HepG2 (cell line): ENCODE data around the gene DDX54. TPM values are rescaled to one million over a fixed set of nuclear protein-coding genes. Genes with fewer than 3 reads are reported as not detected.

Source experiments
- ARNTL ChIP-seq: sonication (generic); formaldehyde crosslinking; IDR thresholded peaks from 2 replicates; pipeline ENCODE4 v1.4.0; 2020; ENCODE audit warnings: mild to moderate bottlenecking, missing genetic modification reagents
- CENPT ChIP-seq: sonication (generic); formaldehyde crosslinking; IDR thresholded peaks from 2 replicates; pipeline ENCODE4 v1.8.0; 2022; ENCODE audit warnings: low read depth, mild to moderate bottlenecking, moderate library complexity, missing genetic modification reagents
- GABPA ChIP-seq, 2 experiments: IDR thresholded peaks; 2 replicates each; pipeline ENCODE4 v1.6.1; 2011 to 2016; ENCODE audit warnings: low read depth in 2 of 2, low read length in 1 of 2, missing biosample characterization in 1 of 2, missing genetic modification characterization in 1 of 2
- GPBP1L1 ChIP-seq: sonication (generic); formaldehyde crosslinking; IDR thresholded peaks from 2 replicates; pipeline ENCODE4 v1.5.0; 2020; ENCODE audit warnings: mild to moderate bottlenecking, missing genetic modification reagents
- GTF2F1 ChIP-seq: fragments of 150-350 bp; IDR thresholded peaks from 2 replicates; pipeline ENCODE4 v1.6.1; 2014; ENCODE audit warnings: low read length
- HNRNPH1 ChIP-seq: fragments of 200-400 bp; formaldehyde crosslinking; optimal IDR thresholded peaks from 2 replicates; pipeline ENCODE3; 2017; ENCODE audit warnings: mild to moderate bottlenecking, low read depth, low read length
- KDM5A ChIP-seq: fragments of 200-600 bp; sonication (generic); IDR thresholded peaks from 2 replicates; pipeline ENCODE4 v1.7.0; 2018; ENCODE audit warnings: antibody characterized with exemption, mild to moderate bottlenecking, low read length, borderline replicate concordance
- KLF16 ChIP-seq, 2 experiments: sonication (generic) in 1 of 2; formaldehyde crosslinking in 1 of 2; IDR thresholded peaks; 2 replicates each; pipeline versions ENCODE4 v1.6.1 to v1.8.0; 2016 to 2023; ENCODE audit warnings: missing genetic modification reagents in 2 of 2, missing compliant biosample characterization in 1 of 2
- PREB ChIP-seq: sonication (generic); formaldehyde crosslinking; IDR thresholded peaks from 2 replicates; pipeline ENCODE4 v1.4.0; 2020; ENCODE audit warnings: missing genetic modification reagents
- RCOR2 ChIP-seq: IDR thresholded peaks from 2 replicates; pipeline ENCODE4 v1.6.1; 2016; ENCODE audit warnings: missing biosample characterization, missing genetic modification reagents
- ZNF20 ChIP-seq: sonication (generic); formaldehyde crosslinking; IDR thresholded peaks from 2 replicates; pipeline ENCODE4 v1.4.0; 2020; ENCODE audit warnings: mild to moderate bottlenecking, moderate library complexity, missing genetic modification reagents
- ZNF282 ChIP-seq: fragments of 450-650 bp; IDR thresholded peaks from 2 replicates; pipeline ENCODE4 v1.6.1; 2018; ENCODE audit not compliant: partially characterized antibody
- ZNF350 ChIP-seq: sonication (generic); formaldehyde crosslinking; IDR thresholded peaks from 2 replicates; pipeline ENCODE4 v1.4.0; 2020; ENCODE audit warnings: mild to moderate bottlenecking, low read depth, missing genetic modification reagents, borderline replicate concordance
- ZNF383 ChIP-seq: sonication (generic); formaldehyde crosslinking; IDR thresholded peaks from 2 replicates; pipeline ENCODE4 v1.4.0; 2020; ENCODE audit warnings: missing genetic modification reagents, mild to moderate bottlenecking, borderline replicate concordance
- ZNF468 ChIP-seq: sonication (generic); formaldehyde crosslinking; IDR thresholded peaks from 2 replicates; pipeline ENCODE4 v1.8.0; 2022; ENCODE audit warnings: mild to moderate bottlenecking, moderate library complexity, missing genetic modification reagents
- ZNF589 ChIP-seq: sonication (generic); formaldehyde crosslinking; conservative IDR thresholded peaks from 2 replicates; pipeline ENCODE4 v1.8.0; 2022; ENCODE audit warnings: mild to moderate bottlenecking, moderate library complexity, missing genetic modification reagents
- ZNF614 ChIP-seq: IDR thresholded peaks from 2 replicates; pipeline ENCODE4 v1.6.1; 2018; ENCODE audit warnings: missing biosample characterization, missing genetic modification reagents, inconsistent platforms, borderline replicate concordance
- ZNF687 ChIP-seq: sonication (generic); formaldehyde crosslinking; IDR thresholded peaks from 2 replicates; pipeline ENCODE4 v1.5.1; 2020; ENCODE audit warnings: mild to moderate bottlenecking, missing genetic modification reagents, moderate library complexity
- ZNF790 ChIP-seq: sonication (generic); formaldehyde crosslinking; IDR thresholded peaks from 2 replicates; pipeline ENCODE4 v1.8.0; 2022; ENCODE audit warnings: missing genetic modification reagents, mild to moderate bottlenecking, borderline replicate concordance
- polyA plus RNA-seq, 8 experiments: library from polyadenylated mRNA; depleted of rRNA in 3 of 8; stranded (reverse) in 7 of 8; unstranded in 1 of 8; fragments of >200 nt; fragmentation: Illumina TruSeq in 4 of 8; extraction: Trizol in 4 of 8; gene quantifications; 2 replicates each; pipeline versions ENCODE4 v1.2.1 to v1.2.3, GENCODE V29; 2011 to 2016; ENCODE audit warnings: low read depth in 4 of 8, missing spikeins in 1 of 8, mixed read lengths in 1 of 8; ENCODE audit not compliant: insufficient read depth in 1 of 8
- total RNA-seq, 5 experiments: library from RNA; depleted of rRNA; stranded (reverse); fragments of >200 nt; fragmentation: Illumina TruSeq; extraction: Trizol; gene quantifications; 2 replicates each; pipeline ENCODE4 v1.2.3, GENCODE V29; 2016; ENCODE audit warnings: low read depth in 1 of 5
- TF ChIP-seq, protein P1 (sequence below): sonication (generic); formaldehyde crosslinking; IDR thresholded peaks from 2 replicates; pipeline ENCODE4 v1.5.0; 2020; ENCODE audit warnings: missing genetic modification reagents, mild to moderate bottlenecking, borderline replicate concordance
- TF ChIP-seq, protein P2 (sequence below): sonication (generic); formaldehyde crosslinking; IDR thresholded peaks from 2 replicates; pipeline ENCODE4 v1.5.0; 2020; ENCODE audit warnings: mild to moderate bottlenecking, low read depth, missing genetic modification reagents, borderline replicate concordance

DDX54 gene
- total and polyA plus RNA-seq, 2 of the 13 experiments (the other 11 are each of a cell fraction or from before 2014, with no cell fraction given), result 59.7 to 61.1 TPM

DNA sequence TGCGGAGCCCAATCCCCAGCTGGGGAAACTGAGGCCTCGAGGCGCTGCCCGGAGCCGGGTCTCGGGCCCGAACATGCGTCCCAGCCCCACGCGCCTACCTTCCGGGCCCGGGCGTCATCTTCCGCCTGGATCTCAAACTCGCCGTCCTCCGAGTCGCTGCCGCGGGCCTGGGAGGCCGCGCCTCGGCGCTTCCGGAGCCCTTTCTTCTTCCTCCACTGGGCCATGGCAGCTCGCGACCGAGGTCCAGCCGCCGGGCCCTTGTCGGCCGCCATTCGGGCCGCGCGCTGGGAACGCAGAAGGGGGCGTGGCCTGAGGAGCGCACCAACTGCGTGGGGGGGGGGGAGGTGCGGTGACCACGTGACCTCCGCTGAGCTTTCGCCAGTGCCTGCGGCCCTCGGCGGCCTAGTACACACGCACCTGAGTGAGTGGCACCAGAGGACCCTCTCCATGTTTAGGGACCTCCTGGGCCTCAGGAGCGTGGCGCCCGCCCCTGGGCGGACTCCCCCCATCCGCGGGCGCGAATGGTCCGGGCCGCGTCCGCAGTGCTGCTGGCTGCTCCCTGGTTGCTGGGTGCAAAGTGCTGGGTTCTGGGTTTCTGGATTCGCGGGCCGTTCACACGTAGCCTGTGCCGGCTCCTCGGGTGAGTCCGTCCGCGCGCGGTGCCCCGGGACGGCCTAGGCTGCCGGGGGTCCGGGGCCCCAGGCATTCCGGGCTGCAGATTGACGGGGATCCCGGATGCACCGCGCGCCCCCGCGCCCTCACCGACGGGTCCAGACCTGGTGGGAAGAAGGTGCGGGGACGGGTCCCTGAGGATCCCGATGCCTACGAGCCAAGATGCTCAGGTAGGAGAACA lies at the start of gene DDX54, which contains the start of gene RITA1 (continued):
- TF ChIP-seq KLF16 (CRISPR knock-in tag; IDR thresholded peaks at IDR 0.05), result peak; percentile 21 to 77; a peak in 2 of 4 replicates
- no peak; the same call in 1 of the 2 replicates for TF ChIP-seq RCOR2
- no peak for TF ChIP-seq ZNF614 (CRISPR knock-in tag)
- TF ChIP-seq GPBP1L1, result no peak
- 0 out of 2 replicates have a peak, but pooled peaks have one; percentile 45 for TF ChIP-seq ZNF20 (CRISPR knock-in tag)
- TF ChIP-seq ZNF687 (CRISPR knock-in tag), result peak; percentile 94
- TF ChIP-seq KDM5A, result peak; percentile 68
- TF ChIP-seq ZNF468 (CRISPR knock-in tag), result no peak
- TF ChIP-seq CENPT (CRISPR knock-in tag), result no peak
- no peak for TF ChIP-seq PREB (CRISPR knock-in tag)
- no peak for TF ChIP-seq ZNF282
- TF ChIP-seq ZNF383 (CRISPR knock-in tag), result no peak
- no peak; the same call in none of the 2 replicates for TF ChIP-seq ARNTL
- TF ChIP-seq HNRNPH1, result no peak
- no peak for TF ChIP-seq GTF2F1
- no peak; the same call in 1 of the 2 replicates for TF ChIP-seq GABPA (IDR thresholded peaks at IDR 0.05; ENCODE audit: low read depth, low read length)
- TF ChIP-seq GABPA (CRISPR knock-in tag; IDR thresholded peaks at IDR 0.05; ENCODE audit: low read depth), result no peak
- peak; percentile 94 for TF ChIP-seq ZNF350
- peak; percentile 95 for TF ChIP-seq ZNF589 (CRISPR knock-in tag)
- peak; percentile 76; the same call in 1 of the 2 replicates for TF ChIP-seq ZNF790 (CRISPR knock-in tag)
- TF ChIP-seq, protein P1, sequence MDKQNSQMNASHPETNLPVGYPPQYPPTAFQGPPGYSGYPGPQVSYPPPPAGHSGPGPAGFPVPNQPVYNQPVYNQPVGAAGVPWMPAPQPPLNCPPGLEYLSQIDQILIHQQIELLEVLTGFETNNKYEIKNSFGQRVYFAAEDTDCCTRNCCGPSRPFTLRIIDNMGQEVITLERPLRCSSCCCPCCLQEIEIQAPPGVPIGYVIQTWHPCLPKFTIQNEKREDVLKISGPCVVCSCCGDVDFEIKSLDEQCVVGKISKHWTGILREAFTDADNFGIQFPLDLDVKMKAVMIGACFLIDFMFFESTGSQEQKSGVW (CRISPR knock-in tag), result no peak
- TF ChIP-seq, protein P2, sequence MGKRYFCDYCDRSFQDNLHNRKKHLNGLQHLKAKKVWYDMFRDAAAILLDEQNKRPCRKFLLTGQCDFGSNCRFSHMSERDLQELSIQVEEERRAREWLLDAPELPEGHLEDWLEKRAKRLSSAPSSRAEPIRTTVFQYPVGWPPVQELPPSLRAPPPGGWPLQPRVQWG (CRISPR knock-in tag), result no peak
